GM19351 (cell line): Measurements from ENCODE around the gene CROCC2.

ENCODE experiments used
- ATAC-seq: cut with Tn5 transposase; IDR thresholded peaks from one replicate; pipeline ENCODE4 v1.9.1; 2021; ENCODE audit warnings: mild to moderate bottlenecking, moderate library complexity; ENCODE audit not compliant: unreplicated experiment

The CROCC2 gene

DNA sequence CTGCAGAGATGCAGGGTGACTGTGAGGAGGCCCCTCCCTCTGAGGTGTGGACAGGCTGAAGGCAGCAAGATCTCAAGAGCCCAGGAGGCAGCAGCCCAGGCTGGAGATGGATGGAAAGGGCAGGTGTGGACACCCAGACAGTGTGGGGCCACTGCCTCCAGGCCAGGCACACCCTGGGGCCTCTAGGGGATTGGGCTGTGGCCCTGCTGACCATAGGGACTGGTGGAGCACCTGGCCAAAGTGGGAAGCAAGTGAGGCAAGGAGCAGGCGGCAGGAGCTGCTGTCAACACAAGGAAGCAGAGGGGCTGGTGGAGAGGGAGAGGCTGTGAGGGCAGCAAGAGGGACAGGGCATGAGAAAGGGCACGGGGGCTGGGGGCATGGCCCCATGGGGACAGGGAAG, 103.1 kb downstream of the CROCC2 start:
- no peak for ATAC-seq

DNA sequence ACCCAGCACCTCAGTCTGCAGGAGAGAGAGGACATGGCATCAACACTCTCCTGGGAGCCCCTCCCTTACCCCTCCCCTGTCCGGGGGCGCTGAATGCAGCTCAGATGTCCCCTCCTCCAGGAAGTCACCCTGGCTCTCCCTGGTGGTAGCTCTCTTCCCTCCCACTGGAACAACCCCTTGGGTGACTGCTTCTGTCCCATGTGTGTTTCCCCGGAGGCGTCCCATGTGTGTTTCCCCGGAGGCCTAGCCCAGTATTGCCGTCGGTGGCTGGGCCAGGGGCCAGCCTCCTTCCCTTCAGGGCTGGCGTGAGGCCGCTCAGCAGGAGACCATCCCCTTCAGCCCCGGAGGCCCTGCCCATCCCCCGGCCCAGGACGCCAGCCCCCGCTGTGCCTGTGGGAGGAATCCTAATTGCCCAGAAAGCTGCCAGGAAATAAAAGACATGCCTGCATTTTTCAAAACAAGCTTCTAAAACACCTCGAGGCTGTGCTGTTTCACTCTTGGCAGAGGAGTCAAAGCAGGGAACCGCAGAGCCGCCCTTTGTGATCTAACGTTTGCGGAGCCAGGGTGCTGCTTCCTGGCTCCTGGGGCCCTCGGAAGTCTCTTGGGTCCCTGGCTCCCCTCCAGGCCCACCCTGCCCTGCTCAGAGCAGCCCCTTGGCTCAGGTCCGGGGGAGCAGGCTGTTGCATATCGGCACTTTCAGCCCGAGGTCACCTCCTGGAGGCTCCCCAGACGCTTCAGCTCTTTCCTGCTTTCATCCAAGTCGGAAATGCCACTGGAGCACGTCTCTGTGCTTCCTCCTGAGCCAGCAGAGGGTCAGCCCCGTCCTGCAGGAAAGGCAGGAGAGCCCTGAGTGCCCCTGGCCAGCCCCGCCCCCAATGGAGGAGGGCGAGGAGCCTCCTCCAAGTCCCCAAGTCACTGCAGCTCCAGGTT, 103.7 kb downstream of the CROCC2 start:
- ATAC-seq = no peak

DNA sequence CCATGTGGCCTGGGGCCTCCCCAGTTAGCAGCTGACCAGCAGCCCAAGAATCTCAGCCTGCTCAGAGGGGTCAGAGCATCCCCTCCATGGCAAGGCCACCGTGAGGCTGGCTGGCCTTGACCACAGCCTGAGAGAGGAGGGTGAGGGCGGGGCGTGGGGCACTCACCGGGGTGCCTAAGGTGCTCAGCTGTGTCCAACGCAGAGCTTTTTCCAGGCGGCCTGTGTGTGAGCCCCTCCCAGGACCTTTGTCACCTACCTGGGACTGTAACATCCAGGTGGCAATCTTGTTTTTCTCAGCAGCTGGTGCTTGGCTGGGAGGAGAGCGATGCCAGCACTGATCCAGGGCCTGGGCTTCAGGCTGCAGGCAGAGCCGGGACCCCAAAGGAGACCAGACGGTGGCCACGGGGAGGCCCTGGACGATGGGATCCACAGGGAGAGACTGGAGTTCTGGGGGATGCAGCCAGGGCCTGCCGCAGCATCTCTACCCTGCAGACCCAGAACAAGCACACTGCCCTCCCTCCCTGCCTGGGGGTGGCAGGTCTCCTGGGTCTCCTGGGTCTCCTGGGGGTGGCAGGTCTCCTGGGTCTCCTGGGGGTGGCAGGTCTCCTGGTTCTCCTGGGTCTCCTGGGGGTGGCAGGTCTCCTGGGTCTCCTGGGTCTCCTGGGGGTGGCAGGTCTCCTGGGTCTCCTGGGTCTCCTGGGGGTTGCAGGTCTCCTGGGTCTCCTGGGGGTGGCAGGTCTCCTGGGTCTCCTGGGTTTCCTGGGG, 104.6 kb downstream of the CROCC2 start:
- no peak for ATAC-seq

DNA sequence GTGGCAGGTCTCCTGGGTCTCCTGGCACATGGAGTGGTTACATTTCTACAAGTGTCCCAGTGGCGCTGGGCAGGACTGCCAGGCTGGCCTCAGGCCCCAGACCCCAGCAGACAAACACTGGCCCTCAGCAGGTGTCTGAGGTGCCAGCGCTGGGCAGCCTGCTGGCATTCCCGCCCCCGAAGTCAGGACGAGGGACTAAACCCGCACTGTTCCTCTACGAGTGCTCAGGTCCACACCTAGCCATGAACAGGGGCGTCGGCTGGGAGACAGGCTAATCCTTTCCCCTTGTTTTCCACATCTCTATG, 105.1 kb downstream of the CROCC2 start:
- ATAC-seq = no peak

- ATAC-seq = no peak
These were observed 105.8 kb downstream of the CROCC2 start for GRCh38 chr2:241011751-241012510.

DNA sequence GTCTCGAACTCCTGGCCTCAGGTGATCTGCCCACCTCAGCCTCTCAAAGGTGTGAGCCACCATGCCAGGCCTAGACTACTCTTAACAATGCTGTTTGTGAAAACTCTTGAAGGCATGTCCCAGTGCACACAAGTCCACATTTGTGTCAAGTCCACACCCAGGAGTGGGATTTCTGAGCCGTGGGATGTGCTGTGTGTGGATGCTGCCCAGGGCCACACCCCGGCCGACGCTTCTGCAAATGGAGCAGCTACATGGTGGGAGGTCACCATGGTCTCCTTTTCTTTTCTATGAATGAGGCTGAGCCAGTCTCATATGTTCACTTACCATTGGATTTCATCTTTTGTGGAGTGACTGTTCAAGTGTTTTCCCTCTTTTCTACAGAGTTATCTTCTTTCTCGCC, 108.1 kb downstream of the CROCC2 start:
- no peak for ATAC-seq

- ATAC-seq = no peak
These were observed 108.6 kb downstream of the CROCC2 start for GRCh38 chr2:241014764-241015163.

DNA sequence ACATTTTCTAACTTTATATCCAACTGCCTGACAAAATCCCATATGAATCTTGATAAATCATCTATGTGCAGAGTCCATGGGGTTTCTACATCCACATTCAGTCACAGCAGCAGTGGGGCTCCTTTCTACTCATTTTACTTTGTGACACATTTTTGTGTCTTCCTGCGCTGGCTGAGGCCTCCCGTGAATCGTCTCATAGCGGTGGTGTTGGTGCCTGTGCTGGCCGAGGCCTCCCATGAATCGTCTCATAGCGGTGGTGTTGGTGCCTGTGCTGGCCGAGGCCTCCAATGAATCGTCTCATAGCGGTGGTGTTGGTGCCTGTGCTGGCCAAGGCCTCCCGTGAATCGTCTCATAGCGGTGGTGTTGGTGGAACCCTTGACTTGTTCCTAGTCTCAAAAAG, 109.3 kb downstream of the CROCC2 start:
- no peak for ATAC-seq

- no peak for ATAC-seq
These were observed 111.2 kb downstream of the CROCC2 start for GRCh38 chr2:241017228-241017940.

DNA sequence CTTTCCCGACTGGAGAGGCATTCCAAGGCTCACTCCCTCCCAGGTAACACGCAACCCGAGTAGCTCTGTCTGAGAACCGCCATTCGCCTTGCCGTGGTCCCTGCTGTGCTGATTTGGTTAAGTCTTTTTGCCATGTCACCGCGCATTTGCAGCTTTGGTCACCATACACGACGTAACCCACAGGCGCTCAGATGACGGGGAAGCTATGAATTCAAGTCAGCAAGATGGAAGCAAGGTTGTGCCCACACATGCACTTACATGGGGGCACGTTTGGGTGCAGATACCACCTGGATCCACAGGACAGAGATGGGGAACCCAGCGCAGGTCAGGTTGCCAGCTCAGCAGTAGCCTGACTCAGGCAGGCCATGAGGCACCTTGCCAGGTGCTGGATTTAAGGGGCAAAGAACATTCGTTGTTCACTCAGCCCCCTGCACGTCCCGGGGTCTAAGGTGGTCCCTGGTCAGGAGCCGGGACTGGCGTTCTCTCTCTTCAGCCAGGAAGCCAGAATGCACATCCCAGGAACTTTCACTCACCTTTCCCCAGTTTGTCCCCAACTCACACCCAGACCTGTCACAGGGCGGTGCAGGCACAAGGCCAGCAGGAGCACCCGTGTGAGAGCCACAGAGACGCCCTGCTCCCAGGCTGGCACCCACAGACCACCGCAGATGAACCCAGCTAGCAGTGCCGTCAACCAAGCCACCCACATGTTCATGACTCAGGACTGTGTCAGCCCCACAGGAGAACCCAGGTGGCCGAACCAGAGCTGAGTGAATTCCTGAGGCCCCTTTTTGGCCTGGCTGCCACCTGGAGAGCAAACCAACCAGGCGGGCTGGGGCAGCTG, 112.1 kb downstream of the CROCC2 start:
- no peak for ATAC-seq

DNA sequence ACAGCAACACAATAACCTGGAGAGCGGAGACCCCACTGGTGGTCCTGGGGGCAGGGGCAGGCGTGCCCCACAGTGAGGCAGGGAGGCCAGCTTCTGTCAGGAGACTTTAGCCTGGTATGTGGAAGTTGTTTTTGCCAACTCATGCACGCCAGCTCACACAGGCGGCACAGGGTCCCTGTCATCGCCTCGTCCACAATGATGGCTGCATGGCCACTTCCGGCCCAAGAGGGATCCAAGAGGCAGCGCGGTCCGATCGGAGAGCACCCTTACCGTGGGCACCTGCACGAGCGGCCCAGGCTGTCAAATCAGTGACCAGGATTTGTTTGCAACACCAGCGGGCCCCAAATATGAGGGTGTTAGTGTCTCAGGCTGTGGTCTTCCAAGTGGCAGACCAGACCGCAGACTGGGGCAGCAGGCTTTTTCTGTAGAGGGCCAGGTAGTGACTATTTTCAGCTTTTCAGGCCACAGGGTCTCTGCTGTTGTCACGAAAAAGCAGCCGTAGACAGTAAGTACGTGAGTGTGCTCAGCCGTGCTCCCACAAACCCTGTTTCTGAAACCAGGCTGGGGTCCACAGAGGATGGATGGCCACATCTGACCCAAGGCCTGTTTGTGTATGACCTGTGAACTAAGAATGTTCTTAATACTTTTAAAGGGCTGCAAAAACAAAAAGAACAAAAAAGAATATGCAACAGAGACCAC, 113.5 kb downstream of the CROCC2 start:
- no peak for ATAC-seq

DNA sequence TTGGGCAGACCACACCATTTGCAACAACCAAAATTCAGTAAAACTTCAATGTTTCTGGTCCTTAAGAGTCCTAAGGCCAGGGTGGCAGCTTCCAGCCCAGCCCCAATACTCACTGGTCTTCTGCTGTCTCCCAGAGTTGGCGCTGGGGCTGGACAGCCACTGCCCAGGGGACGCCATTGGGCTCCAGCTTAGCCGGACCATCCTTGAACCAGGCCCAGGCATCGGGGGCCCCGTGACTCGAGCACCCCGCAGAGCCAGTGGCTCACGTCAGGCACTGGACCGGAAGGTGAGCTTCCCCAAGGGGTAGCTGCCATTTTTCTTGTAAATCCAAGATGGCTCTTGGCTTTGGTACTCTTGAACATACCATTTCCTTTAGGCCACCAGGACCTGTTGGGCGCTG, 114.1 kb downstream of the CROCC2 start:
- ATAC-seq = no peak

- no peak for ATAC-seq
These were observed 114.6 kb downstream of the CROCC2 start for GRCh38 chr2:241020629-241021190.

DNA sequence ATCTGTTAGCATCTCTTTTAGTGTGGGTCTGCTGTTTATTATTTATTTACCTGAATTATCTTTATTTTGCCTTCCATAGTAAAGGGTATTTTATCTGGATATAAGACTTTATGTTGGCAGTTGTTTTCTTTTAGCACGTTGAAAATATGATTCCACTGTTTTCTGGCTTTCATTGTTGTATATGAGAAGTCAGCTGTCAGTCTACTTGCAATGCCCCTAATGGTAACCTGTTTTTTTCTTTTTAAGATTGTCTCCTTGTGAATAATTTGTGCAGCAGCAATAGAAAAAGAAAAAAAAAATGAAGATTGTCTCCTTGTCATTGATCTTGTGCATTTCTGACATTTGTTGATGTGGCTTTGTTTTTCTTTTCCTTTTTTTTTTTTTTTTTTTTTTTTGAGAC, 119.5 kb downstream of the CROCC2 start:
- ATAC-seq = no peak

GRCh38 chr2:241029599-241030332, 123.6 kb downstream of the CROCC2 start:
- ATAC-seq = no peak

DNA sequence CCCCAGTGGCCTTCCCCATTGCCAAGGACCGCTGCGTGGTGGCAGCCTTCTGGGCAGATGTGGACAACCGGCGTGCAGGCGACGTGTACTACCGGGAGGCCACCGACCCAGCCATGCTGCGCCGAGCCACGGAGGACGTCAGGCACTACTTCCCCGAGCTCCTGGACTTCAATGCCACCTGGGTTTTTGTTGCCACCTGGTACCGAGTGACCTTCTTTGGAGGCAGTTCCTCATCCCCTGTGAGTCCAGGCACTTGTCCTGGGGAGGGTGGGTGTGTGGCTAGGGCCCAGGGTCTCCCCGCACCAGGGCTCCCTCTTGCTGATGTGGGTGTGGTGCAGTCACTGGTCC, 124.2 kb downstream of the CROCC2 start:
- no peak for ATAC-seq

- no peak for ATAC-seq
These were observed 124.7 kb downstream of the CROCC2 start for GRCh38 chr2:241030883-241031282.

- no peak for ATAC-seq
These were observed 125.5 kb downstream of the CROCC2 start for GRCh38 chr2:241031436-241032165.
